H9 (cell line): ENCODE results near the gene NOS1AP. TPM values are rescaled to one million over a fixed set of nuclear protein-coding genes. Genes with fewer than 3 reads are reported as not detected.

Source experiments
- DNase-seq: peaks from one replicate; pipeline ENCODE4 v3.0.0-alpha.2; 2017
- H2AFZ ChIP-seq: one replicate; pipeline ENCODE4 v1.6.1; 2013; ENCODE audit warnings: mild to moderate bottlenecking, low read length, control low read depth, moderate library complexity
- H2AK5ac ChIP-seq: 2 replicates; pipeline ENCODE4 v1.6.1; 2013; ENCODE audit warnings: low read length, control low read depth, mixed read lengths; ENCODE audit not compliant: insufficient read length
- H2BK120ac ChIP-seq: one replicate; pipeline ENCODE4 v1.6.1; 2013; ENCODE audit warnings: low read depth, mild to moderate bottlenecking, low read length, control low read depth, inconsistent platforms; ENCODE audit not compliant: poor library complexity, severe bottlenecking
- H2BK12ac ChIP-seq: 2 replicates; pipeline ENCODE4 v1.6.1; 2013; ENCODE audit warnings: low read length, control low read depth, mixed read lengths, low read depth; ENCODE audit not compliant: insufficient read length
- H2BK15ac ChIP-seq: 2 replicates; pipeline ENCODE4 v1.6.1; 2013; ENCODE audit warnings: low read depth, low read length, control low read depth
- H2BK20ac ChIP-seq: one replicate; pipeline ENCODE4 v1.6.1; 2013; ENCODE audit warnings: low read depth, mild to moderate bottlenecking, low read length, control low read depth, inconsistent platforms; ENCODE audit not compliant: poor library complexity, severe bottlenecking
- H2BK5ac ChIP-seq: 2 replicates; pipeline ENCODE4 v1.6.1; 2013; ENCODE audit warnings: low read length, control low read depth, mixed read lengths; ENCODE audit not compliant: insufficient read length
- H3K14ac ChIP-seq: 2 replicates; pipeline ENCODE4 v1.6.1; 2013; ENCODE audit warnings: low read length, control low read depth; ENCODE audit not compliant: insufficient read depth
- H3K18ac ChIP-seq: 2 replicates; pipeline ENCODE4 v1.6.1; 2013; ENCODE audit warnings: low read depth, mild to moderate bottlenecking, mixed read lengths, low read length, control low read depth; ENCODE audit not compliant: insufficient read length
- H3K23ac ChIP-seq: 2 replicates; pipeline ENCODE4 v1.6.1; 2013; ENCODE audit warnings: low read length, control low read depth, mixed read lengths, low read depth; ENCODE audit not compliant: insufficient read length
- H3K23me2 ChIP-seq: 2 replicates; pipeline ENCODE4 v1.6.1; 2013; ENCODE audit warnings: low read depth, mild to moderate bottlenecking, mixed read lengths, low read length, control low read depth; ENCODE audit not compliant: insufficient read length, poor library complexity, severe bottlenecking
- H3K27ac ChIP-seq: 2 replicates; pipeline ENCODE4 v1.5.1; 2013; ENCODE audit warnings: low read length, control low read depth, mixed read lengths, low read depth; ENCODE audit not compliant: insufficient read length
- H3K27me3 ChIP-seq: 2 replicates; pipeline ENCODE4 v1.6.1; 2013; ENCODE audit warnings: low read length, control low read depth, inconsistent platforms; ENCODE audit not compliant: insufficient read depth
- H3K4ac ChIP-seq: 2 replicates; pipeline ENCODE4 v1.6.1; 2013; ENCODE audit warnings: low read depth, mild to moderate bottlenecking, control low read depth, inconsistent platforms, low read length, moderate library complexity
- H3K4me1 ChIP-seq: 2 replicates; pipeline ENCODE4 v1.6.1; 2013; ENCODE audit warnings: low read length, control low read depth, inconsistent platforms; ENCODE audit not compliant: insufficient read depth
- H3K4me2 ChIP-seq: 2 replicates; pipeline ENCODE4 v1.6.1; 2013; ENCODE audit warnings: low read length, control low read depth, mixed read lengths; ENCODE audit not compliant: insufficient read length, insufficient read depth
- H3K56ac ChIP-seq: 2 replicates; pipeline ENCODE4 v1.6.1; 2013; ENCODE audit warnings: low read depth, mild to moderate bottlenecking, mixed read lengths, low read length, control low read depth; ENCODE audit not compliant: insufficient read length
- H3K79me1 ChIP-seq: 2 replicates; pipeline ENCODE4 v1.6.1; 2013; ENCODE audit warnings: low read depth, mild to moderate bottlenecking, moderate library complexity, low read length, control low read depth, inconsistent platforms; ENCODE audit not compliant: insufficient read depth, poor library complexity, severe bottlenecking
- H3K79me2 ChIP-seq: 2 replicates; pipeline ENCODE4 v1.6.1; 2013; ENCODE audit warnings: low read length, control low read depth, inconsistent platforms; ENCODE audit not compliant: insufficient read depth
- H3K9ac ChIP-seq: 2 replicates; pipeline ENCODE4 v1.6.1; 2013; ENCODE audit warnings: low read length, control low read depth, mixed read lengths; ENCODE audit not compliant: insufficient read length; ENCODE audit errors: extremely low read depth
- H3K9me3 ChIP-seq: one replicate; pipeline ENCODE4 v1.6.1; 2013; ENCODE audit warnings: low read depth, low read length, inconsistent platforms; ENCODE audit not compliant: control insufficient read depth
- H3T11ph ChIP-seq: one replicate; pipeline ENCODE4 v1.6.1; 2013; ENCODE audit warnings: mild to moderate bottlenecking, low read length, control low read depth, inconsistent platforms
- H4K20me1 ChIP-seq: one replicate; pipeline ENCODE4 v1.6.1; 2013; ENCODE audit not compliant: control insufficient read depth, insufficient read length, insufficient read depth
- H4K5ac ChIP-seq: 2 replicates; pipeline ENCODE4 v1.6.1; 2013; ENCODE audit warnings: low read depth, mild to moderate bottlenecking, mixed read lengths, low read length, control low read depth; ENCODE audit not compliant: insufficient read length
- H4K8ac ChIP-seq: replicated peaks from 2 replicates; pipeline ENCODE4 v1.6.1; 2013; ENCODE audit warnings: low read length, control low read depth, mixed read lengths, low read depth; ENCODE audit not compliant: insufficient read length
- H4K91ac ChIP-seq: 2 replicates; pipeline ENCODE4 v1.6.1; 2013; ENCODE audit warnings: low read depth, mild to moderate bottlenecking, moderate library complexity, mixed read lengths, low read length, control low read depth; ENCODE audit not compliant: insufficient read length
- H3K27ac Mint-ChIP-seq, 3 experiments: 2 replicates in 2 of 3; 3 replicates in 1 of 3; pipeline ENCODE4 v1.8.0; 2020 to 2021; ENCODE audit warnings: mixed read lengths in 3 of 3, mild to moderate bottlenecking in 1 of 3, moderate library complexity in 1 of 3
- H3K27me3 Mint-ChIP-seq: 2 replicates; pipeline ENCODE4 v1.8.0; 2021; ENCODE audit warnings: low read depth, mild to moderate bottlenecking, moderate library complexity, mixed read lengths
- H3K36me3 Mint-ChIP-seq, 3 experiments: 2 replicates in 2 of 3; 3 replicates in 1 of 3; pipeline ENCODE4 v1.8.0; 2020 to 2021; ENCODE audit warnings: low read depth in 3 of 3, mixed read lengths in 3 of 3; ENCODE audit not compliant: insufficient read depth in 1 of 3
- H3K4me1 Mint-ChIP-seq, 2 experiments: 2 replicates each; pipeline ENCODE4 v1.8.0; 2020; ENCODE audit warnings: mixed read lengths in 2 of 2
- H3K4me3 Mint-ChIP-seq, 2 experiments: 2 replicates in 1 of 2; 3 replicates in 1 of 2; pipeline ENCODE4 v1.8.0; 2020 to 2021; ENCODE audit warnings: mild to moderate bottlenecking in 2 of 2, mixed read lengths in 2 of 2, moderate library complexity in 1 of 2
- H3K9me3 Mint-ChIP-seq, 2 experiments: 2 replicates in 1 of 2; 3 replicates in 1 of 2; pipeline ENCODE4 v1.8.0; 2020; ENCODE audit warnings: mild to moderate bottlenecking in 2 of 2, mixed read lengths in 2 of 2, moderate library complexity in 1 of 2
- WGBS: extraction: QIAGEN DNeasy Blood & Tissue Kit; methylation state at CpG from one replicate; pipeline ENCODE4 v1.1.7; 2013; ENCODE audit warnings: missing lambda C conversion rate, low lambda C conversion rate, mixed read lengths; ENCODE audit not compliant: insufficient read length; ENCODE audit errors: extremely low coverage; 5-methylcytosine and 5-hydroxymethylcytosine counted together
- total RNA-seq: library from RNA; stranded (reverse); gene quantifications from 2 replicates; pipeline ENCODE4 v1.2.1, GENCODE V29; 2021
- TF ChIP-seq, protein P1 (sequence below): fragments of 200-600 bp; sonication (generic); conservative IDR thresholded peaks from 3 replicates; pipeline ENCODE4 v1.8.0; 2021; ENCODE audit warnings: antibody characterized with exemption, mild to moderate bottlenecking

NOS1AP gene
- total RNA-seq, 1 experiment from 2014 or later: 8.4 TPM

- no peaks in the 10 kb centered on the region for H3K79me1 ChIP-seq
- H3K4ac ChIP-seq: no peak overlapping the region
- Mint-ChIP-seq H3K9me3 (no peaks in the 10 kb centered on the region), H3K4me3 (no peak overlapping the region), H3K4me1 (peaks cover 54 to 55% of the 10 kb centered on the region in 2 experiments), H3K27me3 (no peaks in the 10 kb centered on the region), H3K36me3 (peaks cover 0 to 3% (median 0%) of the 10 kb centered on the region in 3 experiments; a peak in 1 of 7 replicates), H3K27ac (peak overlapping the region in 1 of 3 experiments; percentile 66; a peak in 1 of 7 replicates)
- H3K9me3 ChIP-seq: no peaks in the 10 kb centered on the region
- no CpG with 5 or more reads among the region's 4 CpGs for WGBS
- H3K18ac ChIP-seq: no peak overlapping the region
- no peak overlapping the region for H4K5ac ChIP-seq
- no peaks in the 10 kb centered on the region for H3K79me2 ChIP-seq
- no peak overlapping the region for H4K8ac ChIP-seq
- no peak overlapping the region for H3K9ac ChIP-seq
- H2BK12ac ChIP-seq: no peak overlapping the region
- peaks cover 15% of the 10 kb centered on the region; the same call in 1 of the 2 replicates for H3K4me1 ChIP-seq
- H2BK20ac ChIP-seq: no peak overlapping the region
- no peak overlapping the region for H3K23ac ChIP-seq
- H4K20me1 ChIP-seq: no peaks in the 10 kb centered on the region
- H3K23me2 ChIP-seq: no peaks in the 10 kb centered on the region
- H4K91ac ChIP-seq: no peak overlapping the region
- H3K14ac ChIP-seq: no peak overlapping the region
- DNase-seq: no peak
- H2BK15ac ChIP-seq: no peak overlapping the region
- no peak overlapping the region for H3T11ph ChIP-seq
- no peaks in the 10 kb centered on the region for H3K27me3 ChIP-seq
- no peak overlapping the region for H2AFZ ChIP-seq
- no peak overlapping the region for H2BK5ac ChIP-seq
- H3K56ac ChIP-seq: no peak overlapping the region
- no peak overlapping the region for H2BK120ac ChIP-seq
- no peak overlapping the region for H3K4me2 ChIP-seq
- TF ChIP-seq, protein P1, sequence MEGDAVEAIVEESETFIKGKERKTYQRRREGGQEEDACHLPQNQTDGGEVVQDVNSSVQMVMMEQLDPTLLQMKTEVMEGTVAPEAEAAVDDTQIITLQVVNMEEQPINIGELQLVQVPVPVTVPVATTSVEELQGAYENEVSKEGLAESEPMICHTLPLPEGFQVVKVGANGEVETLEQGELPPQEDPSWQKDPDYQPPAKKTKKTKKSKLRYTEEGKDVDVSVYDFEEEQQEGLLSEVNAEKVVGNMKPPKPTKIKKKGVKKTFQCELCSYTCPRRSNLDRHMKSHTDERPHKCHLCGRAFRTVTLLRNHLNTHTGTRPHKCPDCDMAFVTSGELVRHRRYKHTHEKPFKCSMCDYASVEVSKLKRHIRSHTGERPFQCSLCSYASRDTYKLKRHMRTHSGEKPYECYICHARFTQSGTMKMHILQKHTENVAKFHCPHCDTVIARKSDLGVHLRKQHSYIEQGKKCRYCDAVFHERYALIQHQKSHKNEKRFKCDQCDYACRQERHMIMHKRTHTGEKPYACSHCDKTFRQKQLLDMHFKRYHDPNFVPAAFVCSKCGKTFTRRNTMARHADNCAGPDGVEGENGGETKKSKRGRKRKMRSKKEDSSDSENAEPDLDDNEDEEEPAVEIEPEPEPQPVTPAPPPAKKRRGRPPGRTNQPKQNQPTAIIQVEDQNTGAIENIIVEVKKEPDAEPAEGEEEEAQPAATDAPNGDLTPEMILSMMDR: no peak
- H3K27ac ChIP-seq: no peak overlapping the region
- no peak overlapping the region for H2AK5ac ChIP-seq
Observed at GRCh38 chr1:162179121-162179520, 109.6 kb downstream of the NOS1AP start.
